Thyroid gland (tissue), 4 donors: ENCODE results near the gene FMN1.

ENCODE experiments used
- CTCF ChIP-seq, 6 experiments: fragments of 200-600 bp in 3 of 6; fragments of 450-650 bp in 3 of 6; sonication (generic) in 3 of 6; IDR thresholded peaks; one replicate each; pipeline ENCODE4 v1.5.1; 2016 to 2019; ENCODE audit warnings: antibody characterized with exemption in 6 of 6, mild to moderate bottlenecking in 2 of 6, inconsistent platforms in 1 of 6, moderate library complexity in 1 of 6
- POLR2A ChIP-seq, 2 donors: fragments of 450-650 bp; IDR thresholded peaks; one replicate each; pipeline ENCODE4 v1.6.1; 2017; ENCODE audit warnings: antibody characterized with exemption in 2 of 2, mild to moderate bottlenecking in 2 of 2, moderate library complexity in 1 of 2

- TF ChIP-seq CTCF (IDR thresholded peaks at IDR 0.05) (no peak), POLR2A (IDR thresholded peaks at IDR 0.05) (no peak)
These were observed 98.4 kb downstream of the FMN1 start for GRCh38 chr15:33096134-33096533.
